ENCODE results near the gene TEN1. TPM values are rescaled to one million over a fixed set of nuclear protein-coding genes. Genes with fewer than 3 reads are reported as not detected.
"Not testable (repeated sequence)": the region's sequence is repeated elsewhere in the genome, so short reads cannot be mapped to it uniquely, and the experiment has no call there.

TEN1 gene
- total RNA-seq, 2 donors from 2014 or later = 11.1 to 12.7 TPM

DNA sequence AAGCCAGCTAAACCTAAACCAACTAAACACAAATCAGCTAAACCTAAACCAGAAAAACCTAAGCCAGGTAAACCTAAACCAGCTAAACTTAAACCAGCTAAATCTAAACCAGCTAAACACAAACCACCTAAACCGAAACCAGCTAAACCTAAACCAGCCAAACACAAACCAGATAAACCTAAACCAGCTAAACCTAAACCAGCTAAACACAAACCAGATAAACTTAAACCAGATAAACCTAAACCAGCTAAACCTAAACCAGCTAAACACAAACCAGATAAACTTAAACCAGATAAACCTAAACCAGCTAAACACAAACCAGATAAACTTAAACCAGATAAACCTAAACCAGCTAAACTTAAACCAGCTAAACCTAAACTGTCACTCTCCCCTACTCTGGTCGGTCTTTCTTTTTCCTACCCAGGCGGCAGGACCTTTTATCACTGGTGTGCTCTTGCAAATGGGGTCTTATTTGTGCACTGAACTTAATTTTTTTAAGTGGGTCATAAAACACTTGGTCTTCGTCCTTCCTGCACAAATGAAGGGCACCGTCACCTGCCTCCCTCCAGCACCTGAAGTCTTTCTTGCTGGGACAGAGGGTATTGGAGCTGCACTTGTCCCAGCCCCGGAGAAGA lies 40.9 kb downstream of the TEN1 start:
- intact Hi-C loops (cut with DNase I) = loop anchor here in 1 of 2 donors (10.0 kb wide), 1 partner anchor 265 kb away; no protein-coding TSS in a partner anchor

DNA sequence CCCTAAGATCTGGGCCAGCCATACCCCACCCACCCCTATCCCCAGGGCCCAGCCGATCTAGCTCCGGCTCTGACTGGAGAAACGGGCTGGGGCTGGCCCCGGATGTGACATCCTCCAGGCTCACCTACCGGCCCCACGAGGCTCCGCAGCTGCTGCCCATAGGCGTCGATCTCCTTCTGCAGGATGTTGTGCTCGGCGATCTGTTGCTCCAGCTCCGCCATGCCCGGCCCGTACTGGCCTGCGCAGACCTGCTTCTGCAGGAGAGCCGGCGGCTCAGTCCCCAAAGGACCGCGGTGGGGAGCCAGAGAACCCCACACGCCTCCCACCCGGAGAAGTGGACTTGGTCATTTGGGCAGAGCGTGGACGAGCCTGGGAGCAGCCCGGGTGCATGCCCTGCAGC lies 43.2 kb downstream of the TEN1 start:
- DNase-seq (ENCODE audit: low spot score) = no peak
- intact Hi-C loops (cut with DNase I) = no loop called here

More for the DNA sequence above, 40.9 kb downstream of the TEN1 start:
- DNase-seq (ENCODE audit: low spot score) = no peak

DNA sequence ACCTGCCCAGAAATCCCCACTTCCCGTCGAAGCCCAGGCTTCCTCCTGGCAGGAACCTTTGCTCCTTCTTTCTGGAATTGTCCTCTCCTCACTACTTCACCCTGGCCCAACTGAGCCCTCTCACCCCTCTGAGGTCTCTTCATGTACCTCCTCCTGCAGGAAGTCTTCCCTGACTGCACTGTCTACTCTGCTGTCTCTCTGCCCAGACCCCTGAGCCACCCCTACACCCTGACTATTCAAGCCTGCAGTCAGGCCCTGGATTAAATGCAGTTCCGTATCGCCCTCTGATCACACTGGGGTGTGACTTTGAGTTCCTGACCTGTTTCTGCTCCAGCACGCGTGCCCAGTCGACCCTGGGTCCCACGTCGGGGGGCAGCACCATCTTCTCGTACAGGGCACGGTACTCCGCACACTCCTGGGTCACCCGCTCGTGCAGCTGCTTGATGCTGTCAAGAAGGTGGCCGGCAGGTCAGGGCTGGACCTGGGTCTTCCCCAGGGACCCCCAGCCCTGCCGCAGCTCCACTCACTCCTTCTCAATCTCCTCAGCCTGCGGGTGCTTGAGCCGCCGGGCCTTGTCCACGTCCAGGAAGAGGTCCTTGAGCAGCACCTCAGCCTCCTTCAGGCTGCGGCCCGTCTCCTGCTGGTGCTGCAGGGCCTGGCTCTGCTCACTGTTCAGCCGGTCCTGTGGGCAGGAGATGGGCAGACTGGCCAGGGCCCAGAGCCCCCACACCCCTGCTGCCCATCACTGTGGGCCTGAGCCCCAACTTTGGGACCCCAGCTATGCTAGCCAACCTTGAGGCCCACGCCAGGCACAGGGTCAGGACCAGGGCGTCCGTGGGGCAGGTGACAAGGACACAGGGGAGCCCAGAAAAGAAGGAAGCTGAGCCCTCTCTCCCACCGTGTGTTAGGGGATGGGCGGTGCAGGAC lies 44.2 kb downstream of the TEN1 start:
- DNase-seq (ENCODE audit: low spot score) = no peak
- intact Hi-C loops (cut with DNase I) = no loop called here

GRCh38 chr17:76023900-76024237 lies 44.8 kb downstream of the TEN1 start:
- intact Hi-C loops (cut with DNase I) = no loop called here
- no peak for DNase-seq (ENCODE audit: low spot score)

DNA sequence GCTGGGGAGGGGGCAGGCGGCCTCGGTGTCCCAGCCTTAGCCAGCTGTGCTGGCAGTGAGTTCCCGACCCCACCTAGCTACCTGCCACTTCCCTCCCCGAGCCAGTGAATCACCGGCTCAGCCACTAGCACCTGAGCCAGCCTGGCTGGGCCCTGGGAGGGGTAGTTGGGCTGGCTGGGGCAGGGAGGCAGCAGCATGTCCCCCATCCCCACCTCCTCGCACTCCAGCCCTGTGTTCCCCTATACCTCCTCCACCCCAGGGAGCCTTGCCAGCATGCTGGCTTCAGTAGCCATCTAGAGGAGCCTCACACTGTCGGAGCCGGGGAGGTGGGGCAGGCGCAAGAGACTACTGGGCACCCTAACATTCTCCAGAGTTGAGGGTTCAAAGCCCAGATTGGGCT lies 45.3 kb downstream of the TEN1 start:
- intact Hi-C loops (cut with DNase I) = no loop called here
- DNase-seq (ENCODE audit: low spot score) = no peak

GRCh38 chr17:76025294-76025693 lies 46.3 kb downstream of the TEN1 start:
- intact Hi-C loops (cut with DNase I) = no loop called here
- DNase-seq (ENCODE audit: low spot score) = no peak

- DNase-seq (ENCODE audit: low spot score) = no peak
- intact Hi-C loops (cut with DNase I) = no loop called here
Measured at GRCh38 chr17:76026714-76027158, 47.7 kb downstream of the TEN1 start.

DNA sequence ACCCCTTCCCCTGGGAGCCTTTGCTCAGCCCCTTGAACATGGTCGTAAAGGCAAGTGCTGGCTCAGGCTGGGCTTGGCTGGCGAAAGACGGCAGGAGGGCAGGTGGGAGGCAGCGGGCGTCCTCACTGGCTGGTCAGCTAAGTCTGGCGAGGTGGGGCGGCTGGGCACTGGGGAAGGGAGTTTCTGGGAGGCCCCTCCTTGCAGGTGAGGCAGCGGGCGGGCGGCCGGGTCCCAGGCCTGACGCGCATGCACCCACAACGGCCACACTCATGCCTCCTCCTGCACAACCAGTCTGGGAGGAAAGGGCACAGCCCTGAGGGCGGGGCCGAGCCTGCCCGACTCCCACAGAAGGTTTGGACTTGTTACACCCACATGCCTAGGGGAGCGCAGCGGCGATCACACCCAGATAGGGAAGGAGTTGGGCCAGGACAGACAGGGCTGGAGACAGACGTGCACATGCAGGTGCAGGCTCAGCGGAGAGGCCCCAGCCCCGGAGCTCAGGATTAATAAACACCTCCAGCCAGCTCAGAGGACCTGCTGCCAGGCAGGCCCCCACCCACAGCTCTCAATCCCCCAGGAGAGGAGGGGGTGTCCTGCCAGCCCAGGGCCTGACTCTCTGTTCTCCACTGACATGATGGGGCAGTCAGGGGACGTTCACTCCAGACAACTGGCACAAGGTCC lies 48.3 kb downstream of the TEN1 start, which contains the start of gene EVPL:
Gene EVPL (minus strand): TSS at position 148 of the 681 bp plus-strand sequence. CDS start 108 bp downstream, at position 40.
- no peak for DNase-seq (ENCODE audit: low spot score)
- intact Hi-C loops (cut with DNase I) = no loop called here

GRCh38 chr17:76032073-76032779 lies 53.2 kb downstream of the TEN1 start:
- no peak for DNase-seq (ENCODE audit: low spot score)
- intact Hi-C loops (cut with DNase I) = loop anchor here in 1 of 2 donors (5.0 kb wide), 1 partner anchor 790 kb away; no protein-coding TSS in a partner anchor

DNA sequence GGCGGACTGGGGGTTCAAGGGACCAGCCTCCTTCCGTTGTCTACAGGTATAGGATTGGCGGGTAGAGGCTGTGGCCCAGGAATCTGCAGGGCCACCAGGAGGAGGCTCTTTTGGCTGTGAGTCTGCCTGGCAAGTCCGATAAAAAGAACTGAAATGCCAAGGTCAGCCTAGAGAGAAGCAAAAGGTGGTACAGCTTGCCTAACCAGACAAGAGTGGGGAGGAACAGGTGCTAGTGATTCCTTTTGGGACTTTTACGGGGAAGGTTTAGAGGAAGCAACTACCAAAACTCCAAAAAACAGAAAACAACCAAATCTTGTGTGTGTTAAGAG lies 53.7 kb downstream of the TEN1 start:
- intact Hi-C loops (cut with DNase I) = loop anchor here in 1 of 2 donors (5.0 kb wide), 1 partner anchor 790 kb away; no protein-coding TSS in a partner anchor
- no peak for DNase-seq (ENCODE audit: low spot score)

- intact Hi-C loops (cut with DNase I) = loop anchor here in 1 of 2 donors (5.0 kb wide), 1 partner anchor 789 kb away; no protein-coding TSS in a partner anchor
- no peak for DNase-seq (ENCODE audit: low spot score)
Measured at GRCh38 chr17:76033139-76033538, 54.1 kb downstream of the TEN1 start.

GRCh38 chr17:76034428-76035350 lies 55.6 kb downstream of the TEN1 start:
- intact Hi-C loops (cut with DNase I) = loop anchor here in 1 of 2 donors (5.0 kb wide), 1 partner anchor 788 kb away; no protein-coding TSS in a partner anchor
- no peak for DNase-seq (ENCODE audit: low spot score)

GRCh38 chr17:76036497-76037261 lies 57.6 kb downstream of the TEN1 start:
- intact Hi-C loops (cut with DNase I) = no loop called here
- DNase-seq (ENCODE audit: low spot score) = no peak

- intact Hi-C loops (cut with DNase I) = no loop called here
- no peak for DNase-seq (ENCODE audit: low spot score)
Measured at GRCh38 chr17:76038050-76038449, 59.0 kb downstream of the TEN1 start.

DNA sequence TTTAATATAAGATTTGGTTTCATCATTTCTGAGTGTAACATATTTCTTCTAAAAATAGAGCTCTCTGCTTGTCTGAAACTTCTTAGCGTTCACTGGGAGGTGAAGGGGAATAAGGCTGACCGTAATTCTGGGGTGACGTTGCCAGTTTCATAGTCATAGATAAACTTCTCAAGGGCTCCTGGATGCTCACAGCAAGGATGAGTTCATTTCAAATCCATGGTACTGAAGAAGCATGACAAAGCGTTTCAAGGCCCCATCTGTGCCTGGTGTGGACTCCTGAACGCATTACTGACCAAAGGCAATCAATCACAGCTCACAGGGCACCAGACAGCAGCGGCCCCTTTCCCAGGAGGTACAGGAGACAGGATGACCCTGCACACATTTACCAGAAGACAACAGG lies 60.1 kb downstream of the TEN1 start:
- intact Hi-C loops (cut with DNase I) = no loop called here
- DNase-seq (ENCODE audit: low spot score) = no peak

DNA sequence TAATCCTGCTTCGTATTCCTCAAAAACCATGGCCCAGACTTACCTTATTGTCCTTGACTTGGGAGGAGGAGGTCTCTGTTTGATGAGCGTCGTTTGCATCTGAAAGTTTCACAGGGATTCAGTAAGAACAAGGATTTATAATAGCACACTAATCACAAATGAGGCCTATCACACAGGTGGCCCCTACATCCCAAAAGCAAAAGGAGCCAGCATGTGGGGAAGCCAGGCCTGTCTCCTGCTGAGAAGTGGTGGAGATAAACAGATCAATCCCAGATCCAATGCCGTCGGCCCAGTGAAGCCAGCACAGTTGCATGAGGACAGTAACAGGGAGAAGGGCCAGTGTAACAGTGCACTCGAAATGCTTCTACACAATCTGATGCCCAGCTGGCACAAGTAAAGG lies 61.3 kb downstream of the TEN1 start:
- intact Hi-C loops (cut with DNase I) = no loop called here
- DNase-seq (ENCODE audit: low spot score) = no peak

GRCh38 chr17:76042868-76043267 lies 63.8 kb downstream of the TEN1 start:
- intact Hi-C loops (cut with DNase I); DNase-seq (ENCODE audit: low spot score): not testable (repeated sequence)
